Measurements from ENCODE around the gene PTCRA.

DNA sequence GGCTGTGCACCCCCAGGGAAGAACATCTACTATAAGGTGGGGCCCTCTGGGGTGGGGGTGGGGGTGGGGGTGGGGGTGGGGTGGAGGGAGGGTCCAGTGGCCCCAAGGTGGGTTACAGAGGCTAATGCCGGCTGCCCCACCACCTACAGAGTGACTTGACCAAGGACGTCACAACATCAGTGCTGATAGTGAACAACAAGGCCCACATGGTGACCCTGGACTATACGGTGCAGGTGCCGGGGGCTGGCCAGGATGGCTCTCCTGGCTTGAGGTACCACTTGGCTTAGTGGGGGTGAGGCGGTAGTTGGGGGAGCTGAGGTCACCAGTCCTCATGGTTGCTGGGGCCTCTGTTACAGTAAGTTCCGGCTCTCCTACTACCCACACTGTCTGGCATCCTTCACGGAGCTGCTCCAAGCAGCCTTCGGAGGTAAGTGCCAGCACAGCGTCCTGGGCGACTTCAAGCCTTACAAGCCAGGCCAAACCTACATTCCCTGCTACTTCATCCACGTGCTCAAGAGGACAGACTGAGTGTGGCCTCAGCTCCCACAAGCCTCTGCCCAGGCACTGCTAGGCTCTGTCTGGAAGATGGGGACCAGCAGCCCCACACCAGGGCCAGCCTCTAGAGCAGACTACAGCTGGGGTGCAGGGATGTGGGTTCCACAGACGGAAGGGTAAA lies 47.5 kb downstream of the PTCRA start:
- TF ChIP-seq, protein P1, sequence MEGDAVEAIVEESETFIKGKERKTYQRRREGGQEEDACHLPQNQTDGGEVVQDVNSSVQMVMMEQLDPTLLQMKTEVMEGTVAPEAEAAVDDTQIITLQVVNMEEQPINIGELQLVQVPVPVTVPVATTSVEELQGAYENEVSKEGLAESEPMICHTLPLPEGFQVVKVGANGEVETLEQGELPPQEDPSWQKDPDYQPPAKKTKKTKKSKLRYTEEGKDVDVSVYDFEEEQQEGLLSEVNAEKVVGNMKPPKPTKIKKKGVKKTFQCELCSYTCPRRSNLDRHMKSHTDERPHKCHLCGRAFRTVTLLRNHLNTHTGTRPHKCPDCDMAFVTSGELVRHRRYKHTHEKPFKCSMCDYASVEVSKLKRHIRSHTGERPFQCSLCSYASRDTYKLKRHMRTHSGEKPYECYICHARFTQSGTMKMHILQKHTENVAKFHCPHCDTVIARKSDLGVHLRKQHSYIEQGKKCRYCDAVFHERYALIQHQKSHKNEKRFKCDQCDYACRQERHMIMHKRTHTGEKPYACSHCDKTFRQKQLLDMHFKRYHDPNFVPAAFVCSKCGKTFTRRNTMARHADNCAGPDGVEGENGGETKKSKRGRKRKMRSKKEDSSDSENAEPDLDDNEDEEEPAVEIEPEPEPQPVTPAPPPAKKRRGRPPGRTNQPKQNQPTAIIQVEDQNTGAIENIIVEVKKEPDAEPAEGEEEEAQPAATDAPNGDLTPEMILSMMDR (IDR thresholded peaks at IDR 0.05), result no peak
- TF ChIP-seq, protein P2, sequence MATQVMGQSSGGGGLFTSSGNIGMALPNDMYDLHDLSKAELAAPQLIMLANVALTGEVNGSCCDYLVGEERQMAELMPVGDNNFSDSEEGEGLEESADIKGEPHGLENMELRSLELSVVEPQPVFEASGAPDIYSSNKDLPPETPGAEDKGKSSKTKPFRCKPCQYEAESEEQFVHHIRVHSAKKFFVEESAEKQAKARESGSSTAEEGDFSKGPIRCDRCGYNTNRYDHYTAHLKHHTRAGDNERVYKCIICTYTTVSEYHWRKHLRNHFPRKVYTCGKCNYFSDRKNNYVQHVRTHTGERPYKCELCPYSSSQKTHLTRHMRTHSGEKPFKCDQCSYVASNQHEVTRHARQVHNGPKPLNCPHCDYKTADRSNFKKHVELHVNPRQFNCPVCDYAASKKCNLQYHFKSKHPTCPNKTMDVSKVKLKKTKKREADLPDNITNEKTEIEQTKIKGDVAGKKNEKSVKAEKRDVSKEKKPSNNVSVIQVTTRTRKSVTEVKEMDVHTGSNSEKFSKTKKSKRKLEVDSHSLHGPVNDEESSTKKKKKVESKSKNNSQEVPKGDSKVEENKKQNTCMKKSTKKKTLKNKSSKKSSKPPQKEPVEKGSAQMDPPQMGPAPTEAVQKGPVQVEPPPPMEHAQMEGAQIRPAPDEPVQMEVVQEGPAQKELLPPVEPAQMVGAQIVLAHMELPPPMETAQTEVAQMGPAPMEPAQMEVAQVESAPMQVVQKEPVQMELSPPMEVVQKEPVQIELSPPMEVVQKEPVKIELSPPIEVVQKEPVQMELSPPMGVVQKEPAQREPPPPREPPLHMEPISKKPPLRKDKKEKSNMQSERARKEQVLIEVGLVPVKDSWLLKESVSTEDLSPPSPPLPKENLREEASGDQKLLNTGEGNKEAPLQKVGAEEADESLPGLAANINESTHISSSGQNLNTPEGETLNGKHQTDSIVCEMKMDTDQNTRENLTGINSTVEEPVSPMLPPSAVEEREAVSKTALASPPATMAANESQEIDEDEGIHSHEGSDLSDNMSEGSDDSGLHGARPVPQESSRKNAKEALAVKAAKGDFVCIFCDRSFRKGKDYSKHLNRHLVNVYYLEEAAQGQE (IDR thresholded peaks at IDR 0.05; ENCODE audit: insufficient read depth in 1 of 2, low read depth in 2 of 2, low read length in 1 of 2), result no peak
